Ovary (tissue), 9 donors: Measurements from ENCODE around the gene TMEM131. TPM values are rescaled to one million over a fixed set of nuclear protein-coding genes. Genes with fewer than 3 reads are reported as not detected.
"Not testable (repeated sequence)": the region's sequence is repeated elsewhere in the genome, so short reads cannot be mapped to it uniquely, and the experiment has no call there.

Source experiments
- DNase-seq, 5 donors: peaks; one replicate each; pipeline ENCODE4 v3.0.0-alpha.2; 2019 to 2020
- H3K27ac ChIP-seq, 2 donors: fragments of 200-600 bp; one replicate each; pipeline versions ENCODE4 v1.5.1 to v1.8.0; 2019 to 2022
- H3K27me3 ChIP-seq: fragments of 200-600 bp; one replicate; pipeline ENCODE4 v1.8.0; 2022
- H3K36me3 ChIP-seq: fragments of 200-600 bp; sonication (generic); one replicate; pipeline ENCODE4 v1.5.1; 2019
- H3K4me1 ChIP-seq: one replicate; pipeline ENCODE4 v1.8.1; 2013; ENCODE audit warnings: mild to moderate bottlenecking, moderate library complexity; ENCODE audit not compliant: insufficient read depth
- H3K4me3 ChIP-seq: fragments of 200-600 bp; sonication (generic); one replicate; pipeline ENCODE4 v1.5.1; 2017
- H3K9me3 ChIP-seq, 2 donors: fragments of 200-600 bp in 1 of 2; sonication (generic) in 1 of 2; one replicate each; pipeline versions ENCODE4 v1.5.1 to v1.8.1; 2013 to 2019; ENCODE audit warnings: mild to moderate bottlenecking in 1 of 2, moderate library complexity in 1 of 2
- EP300 ChIP-seq: sonication (generic); formaldehyde crosslinking; IDR thresholded peaks from one replicate; pipeline ENCODE4 v1.6.1; 2017; ENCODE audit warnings: antibody characterized with exemption
- POLR2A ChIP-seq: fragments of 450-650 bp; IDR thresholded peaks from one replicate; pipeline ENCODE4 v1.6.1; 2017; ENCODE audit warnings: antibody characterized with exemption, mild to moderate bottlenecking, moderate library complexity
- WGBS, 3 donors: extraction: QIAGEN DNeasy Blood & Tissue Kit in 1 of 3; methylation state at CpG; one replicate each; pipeline versions ENCODE4 v1.1.5 to v1.1.7; 2013 to 2017; 5-methylcytosine and 5-hydroxymethylcytosine counted together
- intact Hi-C, 4 donors: fragments of 100-400 bp; cut with DNase I; formaldehyde crosslinking; loops; one replicate each; pipeline versions ENCODE4 v1.11.0 to v1.15.1; 2022 to 2023
- polyA plus RNA-seq, 2 donors: library from polyadenylated mRNA; stranded (reverse); fragments of 200-250 nt in 1 of 2; fragments of 350-450 nt in 1 of 2; fragmentation: Illumina TruSeq in 1 of 2; extraction: RNeasy Lipid Tissue Mini Kit (QIAGEN cat#74804) in 1 of 2; gene quantifications; one replicate each; pipeline ENCODE4 v1.2.3, GENCODE V29; 2013 to 2014
- total RNA-seq, 7 donors: library from RNA; depleted of rRNA in 2 of 7; stranded (reverse); fragments of >200 nt in 2 of 7; fragmentation: NEBNext Ultra II Directional in 3 of 7; extraction: Animal tissue kit (Norgen Biotek cat#: 25700) in 3 of 7; gene quantifications; one replicate each; pipeline versions ENCODE4 v1.1.0 to v1.2.4, GENCODE V29; 2016 to 2023
- TF ChIP-seq, protein P1 (sequence below), 3 donors: fragments of 450-650 bp in 2 of 3; fragments of 200-600 bp in 1 of 3; IDR thresholded peaks; one replicate each; pipeline versions ENCODE4 v1.5.1 to v1.8.0; 2016 to 2022; ENCODE audit warnings: antibody characterized with exemption in 3 of 3, mild to moderate bottlenecking in 1 of 3
- donor health status: DM: no; HTN: no; CAD: no; lungs with moderate emphysema.
- donor health status: DM: no; HTN: no; CAD: no.
- donor health status: Bipolar disorder and iron deficiency.
- donor health status: DM: yes; HTN: yes; CAD: no.
- donor health status: DM: no; HTN: no; CAD: no.
- donor health status: DM: yes; HTN: yes; CAD: no.

The TMEM131 gene
- total and polyA plus RNA-seq, 9 donors: 16.1 to 44.0 (median 38.4) TPM

DNA sequence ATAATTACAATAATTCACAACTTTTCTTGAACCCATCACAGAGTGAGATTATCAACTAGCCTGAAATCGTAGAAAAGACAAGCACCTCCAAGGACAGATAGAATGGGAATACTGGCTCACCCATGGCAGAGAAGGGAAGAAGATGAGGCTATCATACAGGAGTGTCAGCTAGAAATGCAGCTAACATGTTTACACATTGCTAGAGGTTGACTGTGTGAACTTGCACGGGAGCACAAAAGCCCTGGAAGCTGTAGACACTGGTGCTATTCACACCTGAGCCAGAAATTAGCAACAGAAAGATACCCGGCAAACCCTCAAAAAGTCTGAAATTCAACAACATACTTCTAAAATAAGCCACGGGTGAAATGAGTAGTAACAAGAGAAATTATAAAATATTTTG lies 150.6 kb downstream of the TMEM131 start:
- no peak for DNase-seq
- Histone ChIP-seq H3K36me3 (no peaks in the 10 kb centered on the region), H3K27me3 (no peaks in the 10 kb centered on the region), H3K27ac (no peak overlapping the region), H3K4me3 (no peak overlapping the region), H3K4me1 (no peaks in the 10 kb centered on the region), H3K9me3 (no peaks in the 10 kb centered on the region)
- WGBS, 3 donors: 71 to 86% (median 78%) methylated on average over 4 of the region's 4 CpGs
- TF ChIP-seq POLR2A (no peak), EP300 (no peak)
- TF ChIP-seq, protein P1, sequence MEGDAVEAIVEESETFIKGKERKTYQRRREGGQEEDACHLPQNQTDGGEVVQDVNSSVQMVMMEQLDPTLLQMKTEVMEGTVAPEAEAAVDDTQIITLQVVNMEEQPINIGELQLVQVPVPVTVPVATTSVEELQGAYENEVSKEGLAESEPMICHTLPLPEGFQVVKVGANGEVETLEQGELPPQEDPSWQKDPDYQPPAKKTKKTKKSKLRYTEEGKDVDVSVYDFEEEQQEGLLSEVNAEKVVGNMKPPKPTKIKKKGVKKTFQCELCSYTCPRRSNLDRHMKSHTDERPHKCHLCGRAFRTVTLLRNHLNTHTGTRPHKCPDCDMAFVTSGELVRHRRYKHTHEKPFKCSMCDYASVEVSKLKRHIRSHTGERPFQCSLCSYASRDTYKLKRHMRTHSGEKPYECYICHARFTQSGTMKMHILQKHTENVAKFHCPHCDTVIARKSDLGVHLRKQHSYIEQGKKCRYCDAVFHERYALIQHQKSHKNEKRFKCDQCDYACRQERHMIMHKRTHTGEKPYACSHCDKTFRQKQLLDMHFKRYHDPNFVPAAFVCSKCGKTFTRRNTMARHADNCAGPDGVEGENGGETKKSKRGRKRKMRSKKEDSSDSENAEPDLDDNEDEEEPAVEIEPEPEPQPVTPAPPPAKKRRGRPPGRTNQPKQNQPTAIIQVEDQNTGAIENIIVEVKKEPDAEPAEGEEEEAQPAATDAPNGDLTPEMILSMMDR (IDR thresholded peaks at IDR 0.05): no peak
- intact Hi-C loops: no loop called here

DNA sequence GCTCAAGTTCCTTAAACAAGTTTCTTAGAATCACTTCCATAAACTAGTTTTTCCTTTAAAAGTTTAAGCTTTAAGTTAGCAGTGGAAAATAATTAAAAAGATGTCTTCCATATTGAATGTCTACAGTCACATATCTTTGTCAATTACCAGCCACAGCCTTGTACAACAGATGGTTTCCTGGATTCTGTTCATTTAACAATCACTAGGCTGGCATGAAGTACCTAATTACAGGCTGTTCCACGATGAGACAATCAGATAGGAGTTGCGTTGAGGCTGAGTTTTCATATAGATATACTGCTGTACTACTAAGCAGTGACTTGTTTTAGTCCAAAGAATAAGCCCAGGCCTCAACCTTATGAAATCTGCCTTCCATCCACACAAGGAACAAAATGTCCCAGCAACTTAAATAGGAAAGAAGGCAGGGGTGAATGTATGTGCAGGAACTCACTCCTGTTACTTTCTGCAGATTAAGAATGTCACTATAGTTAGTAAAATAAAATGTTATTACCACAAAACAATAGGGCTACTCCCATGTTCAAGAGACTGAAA lies 151.4 kb downstream of the TMEM131 start:
- WGBS, 3 donors: 38 to 46% (median 38%) methylated on average over 2 of the region's 2 CpGs
- no peak overlapping the region for H3K4me3 ChIP-seq
- intact Hi-C loops: no loop called here
- H3K4me1 ChIP-seq: no peaks in the 10 kb centered on the region
- H3K27me3 ChIP-seq: no peaks in the 10 kb centered on the region
- H3K9me3 ChIP-seq: no peaks in the 10 kb centered on the region
- H3K36me3 ChIP-seq: no peaks in the 10 kb centered on the region
- TF ChIP-seq, protein P1 (IDR thresholded peaks at IDR 0.05): no peak
- no peak for TF ChIP-seq EP300
- no peak for TF ChIP-seq POLR2A
- no peak for DNase-seq
- no peak overlapping the region for H3K27ac ChIP-seq

DNA sequence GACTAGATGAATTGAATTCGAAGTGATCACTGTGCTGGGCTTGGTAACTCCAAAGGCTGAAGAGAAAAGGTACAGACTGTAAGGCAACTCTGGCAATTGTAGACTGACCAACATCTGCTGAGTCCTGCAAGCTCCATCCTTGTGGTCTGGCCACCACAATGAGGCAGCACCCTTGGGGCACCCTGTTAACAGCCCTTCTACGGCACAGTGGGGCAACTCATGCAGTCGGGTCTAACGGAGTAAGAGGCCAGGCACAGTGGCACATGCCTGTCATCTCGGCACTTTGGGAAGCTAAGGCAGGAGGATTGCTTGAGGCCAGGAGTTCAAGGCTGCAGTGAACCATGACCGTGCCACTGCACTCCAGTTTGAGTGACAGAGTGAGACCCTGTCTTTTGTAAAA lies 155.6 kb downstream of the TMEM131 start:
- WGBS, 3 donors: 78 to 84% (median 83%) methylated on average over 6 of the region's 6 CpGs
- intact Hi-C loops: no loop called here
- H3K4me3 ChIP-seq: no peak overlapping the region
- H3K27ac ChIP-seq: no peak overlapping the region
- no peaks in the 10 kb centered on the region for H3K36me3 ChIP-seq
- no peak for DNase-seq
- H3K27me3 ChIP-seq: no peaks in the 10 kb centered on the region
- no peaks in the 10 kb centered on the region for H3K4me1 ChIP-seq
- no peaks in the 10 kb centered on the region for H3K9me3 ChIP-seq
- TF ChIP-seq EP300 (no peak), POLR2A (no peak)
- TF ChIP-seq, protein P1 (IDR thresholded peaks at IDR 0.05): no peak

DNA sequence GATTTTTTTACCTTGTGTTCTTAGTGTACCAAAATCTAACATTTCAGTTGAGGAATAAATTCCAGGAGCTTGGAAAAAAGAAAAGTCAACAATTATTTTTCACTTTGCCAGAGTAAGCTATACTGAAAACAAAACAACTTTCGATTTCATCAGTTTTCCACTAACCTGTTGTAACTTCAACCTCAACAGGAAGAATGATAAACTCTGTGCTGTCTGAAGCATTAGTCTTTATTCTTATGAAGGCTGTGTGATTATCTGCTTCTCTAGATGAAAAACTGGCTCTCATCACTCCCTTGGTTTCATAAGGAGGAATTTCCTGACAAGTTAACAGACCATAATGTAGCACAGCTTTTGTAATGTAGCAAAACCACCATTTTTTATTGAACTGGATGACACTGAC lies 161.1 kb downstream of the TMEM131 start:
- no peaks in the 10 kb centered on the region for H3K27me3 ChIP-seq
- no peaks in the 10 kb centered on the region for H3K4me1 ChIP-seq
- H3K36me3 ChIP-seq: no peaks in the 10 kb centered on the region
- TF ChIP-seq, protein P1 (IDR thresholded peaks at IDR 0.05): no peak
- TF ChIP-seq EP300 (no peak), POLR2A (no peak)
- H3K9me3 ChIP-seq: no peaks in the 10 kb centered on the region
- 24 to 48% (median 34%) methylated on average over 1 of the region's 1 CpG for whole genome bisulfite sequencing, 3 donors
- intact Hi-C loops: no loop called here
- DNase-seq: no peak
- no peak overlapping the region for H3K27ac ChIP-seq
- H3K4me3 ChIP-seq: no peak overlapping the region

DNA sequence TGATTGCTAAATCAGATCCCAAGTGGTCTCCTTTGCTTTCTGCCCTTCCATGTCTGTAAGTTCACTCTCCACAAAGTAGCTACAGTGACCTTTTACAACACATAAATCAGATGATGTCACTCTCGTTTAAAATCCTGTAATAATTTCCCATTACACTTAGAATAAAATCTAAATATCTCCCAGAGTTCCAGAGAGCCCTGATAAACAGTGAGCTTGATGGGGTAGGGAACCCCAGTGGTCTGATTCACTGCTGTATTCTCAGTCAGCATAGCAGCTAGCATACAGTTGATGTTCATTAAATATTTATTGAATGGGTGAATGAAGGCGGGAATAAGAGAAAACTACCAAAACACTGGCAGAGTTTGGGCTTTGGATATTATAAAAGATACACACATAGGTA lies 164.6 kb downstream of the TMEM131 start:
- H3K36me3 ChIP-seq: no peaks in the 10 kb centered on the region
- no peak overlapping the region for H3K27ac ChIP-seq
- no peak for DNase-seq
- WGBS, 3 donors: 68 to 82% (median 76%) methylated on average over 2 of the region's 2 CpGs
- no peaks in the 10 kb centered on the region for H3K4me1 ChIP-seq
- TF ChIP-seq POLR2A: no peak
- H3K4me3 ChIP-seq: no peak overlapping the region
- no peaks in the 10 kb centered on the region for H3K27me3 ChIP-seq
- no peaks in the 10 kb centered on the region for H3K9me3 ChIP-seq
- intact Hi-C loops: no loop called here

DNA sequence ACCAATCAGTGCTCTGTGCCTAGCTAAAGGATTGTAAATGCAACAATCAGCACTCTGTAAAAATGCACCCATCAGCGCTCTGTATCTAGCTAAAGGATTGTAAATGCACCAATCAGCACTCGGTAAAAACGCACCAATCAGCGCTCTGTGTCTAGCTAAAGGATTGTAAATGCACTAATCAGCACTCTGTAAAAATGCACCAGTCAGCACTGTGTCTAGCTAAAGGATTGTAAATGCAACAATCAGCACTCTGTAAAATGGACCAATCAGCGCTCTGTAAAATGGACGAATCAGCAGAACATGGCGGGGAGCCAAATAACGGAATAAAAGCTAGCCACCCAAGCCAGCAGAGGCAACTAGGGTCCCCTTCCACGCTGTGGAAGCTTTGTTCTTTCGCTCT lies 166.5 kb downstream of the TMEM131 start:
- H3K9me3 ChIP-seq, H3K36me3 ChIP-seq, intact Hi-C loops, H3K4me3 ChIP-seq, H3K27me3 ChIP-seq, DNase-seq, H3K4me1 ChIP-seq, H3K27ac ChIP-seq: not testable (repeated sequence)
- WGBS, 3 donors: 91 to 95% (median 91%) methylated on average over 10 of the region's 10 CpGs

DNA sequence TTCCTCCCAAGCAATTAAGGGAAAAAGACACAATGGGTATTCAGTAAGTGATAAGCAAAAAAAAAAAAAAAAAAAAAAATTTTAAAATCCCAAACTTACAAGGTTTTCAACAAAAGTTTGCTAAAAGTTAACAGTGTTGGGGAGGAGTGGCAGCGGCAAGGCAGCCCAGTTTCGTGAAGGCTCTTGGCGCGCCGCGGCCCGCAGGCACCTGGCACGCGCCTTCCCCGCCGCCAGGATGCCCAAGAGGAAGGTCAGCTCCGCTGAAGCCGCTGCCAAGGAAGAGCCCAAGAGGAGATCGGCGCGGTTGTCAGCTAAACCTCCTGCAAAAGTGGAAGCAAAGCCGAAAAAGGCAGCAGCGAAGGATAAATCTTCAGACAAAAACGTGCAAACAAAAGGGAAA lies 168.7 kb downstream of the TMEM131 start:
- H3K27me3 ChIP-seq, H3K4me1 ChIP-seq, intact Hi-C loops, DNase-seq, H3K9me3 ChIP-seq, H3K27ac ChIP-seq, H3K4me3 ChIP-seq, H3K36me3 ChIP-seq: not testable (repeated sequence)
- WGBS, 3 donors: 96 to 97% (median 97%) methylated on average over 19 of the region's 19 CpGs

DNA sequence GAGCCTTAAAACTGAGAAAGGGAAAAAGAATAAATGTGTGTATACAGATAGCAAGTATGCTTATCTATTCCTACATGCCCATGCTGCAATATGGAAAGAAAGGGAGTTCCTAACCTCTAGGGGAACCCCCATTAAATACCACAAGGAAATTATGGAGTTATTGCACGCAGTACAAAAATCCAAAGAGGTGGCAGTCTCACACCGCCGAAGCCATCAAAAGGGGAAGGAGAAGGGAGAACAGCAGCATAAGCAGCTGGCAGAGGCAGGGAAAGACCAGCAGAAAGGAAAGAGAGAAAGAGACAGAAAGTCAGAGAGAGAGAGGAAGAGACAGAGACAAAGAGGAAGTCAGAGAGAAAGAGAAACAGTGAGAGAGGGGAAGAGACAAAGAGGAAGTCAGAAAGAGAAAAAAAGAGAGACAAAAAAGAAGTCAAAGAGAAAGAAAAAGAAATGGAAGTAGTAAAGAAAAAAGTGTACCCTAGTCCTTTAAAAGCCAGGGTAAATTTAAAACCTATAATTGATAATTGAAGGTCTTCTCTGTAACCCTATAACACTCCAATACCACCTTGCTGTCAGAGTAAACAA lies 169.4 kb downstream of the TMEM131 start:
- H3K9me3 ChIP-seq, H3K4me1 ChIP-seq, H3K36me3 ChIP-seq, H3K27me3 ChIP-seq, intact Hi-C loops, H3K4me3 ChIP-seq, DNase-seq, H3K27ac ChIP-seq: not testable (repeated sequence)
- WGBS, 3 donors: 95 to 99% (median 95%) methylated on average over 3 of the region's 3 CpGs
